GM18520 (cell line): Measurements from ENCODE around the gene C1orf35.

Source experiments
- ATAC-seq: cut with Tn5 transposase; IDR thresholded peaks from one replicate; pipeline ENCODE4 v1.9.1; 2021; ENCODE audit not compliant: unreplicated experiment

Gene C1orf35

DNA sequence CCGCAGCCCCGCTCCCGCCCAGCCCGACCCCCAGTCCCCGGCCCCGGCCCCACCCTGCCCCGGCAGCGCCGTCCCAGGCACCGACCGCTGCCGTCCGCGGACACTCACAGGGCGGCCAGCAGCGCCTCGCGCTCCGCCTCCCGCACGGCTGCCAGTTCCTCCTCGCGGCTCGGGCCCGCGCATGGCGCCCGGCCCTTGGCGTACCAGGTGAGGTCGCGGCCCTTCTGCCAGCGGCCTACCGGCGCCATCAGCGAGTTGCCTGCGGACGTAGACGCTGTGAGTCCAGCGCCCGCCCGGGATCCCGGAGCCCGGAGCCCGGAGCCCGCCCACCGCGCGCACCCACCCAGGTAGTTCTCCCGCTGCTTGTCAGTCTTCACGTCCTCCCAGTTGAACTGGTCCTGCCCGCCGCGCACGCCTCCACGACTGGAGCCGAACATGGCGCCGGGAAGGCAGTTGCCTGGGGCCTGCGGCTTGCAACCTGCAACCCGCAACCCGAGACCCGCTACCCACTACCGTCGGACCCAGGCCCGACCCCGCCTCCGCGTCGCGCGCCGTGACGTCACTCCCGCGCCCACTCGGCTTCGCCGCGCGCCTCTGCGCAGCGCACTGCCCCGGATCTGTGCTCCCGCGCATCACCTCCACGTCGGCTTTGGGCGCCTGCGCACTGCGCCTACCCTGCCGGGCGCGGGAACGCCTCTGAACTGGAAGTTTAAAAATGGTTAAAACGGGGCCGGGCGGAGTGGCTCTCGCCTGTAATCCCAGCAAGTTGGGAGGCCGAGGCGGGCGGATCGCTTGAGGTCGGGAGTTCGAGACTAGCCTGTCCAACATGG lies at the start of gene C1orf35:
Gene C1orf35, minus strand, starts transcription at position 535 of the 830 bp plus-strand sequence. Its CDS starts 98 bp downstream, at position 437.
- peak; percentile 64 for ATAC-seq

DNA sequence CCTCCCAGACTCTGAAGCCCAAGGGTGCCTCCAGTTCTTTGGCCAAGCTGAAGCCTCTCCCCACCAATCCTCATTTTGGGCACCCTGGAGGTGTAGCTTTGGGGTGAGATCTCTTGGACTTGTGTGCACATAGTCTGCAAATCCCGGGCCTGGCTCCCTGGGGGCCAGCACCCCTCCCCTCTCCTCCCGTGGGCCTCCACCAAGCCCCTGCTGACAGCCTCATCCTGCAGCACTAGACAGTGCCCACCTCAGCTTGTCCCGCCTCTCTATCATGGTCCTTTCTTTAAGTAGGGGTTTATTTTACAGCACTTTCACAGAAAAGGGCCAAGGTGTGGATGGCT lies 49.8 kb upstream of the C1orf35 start:
- ATAC-seq: no peak

DNA sequence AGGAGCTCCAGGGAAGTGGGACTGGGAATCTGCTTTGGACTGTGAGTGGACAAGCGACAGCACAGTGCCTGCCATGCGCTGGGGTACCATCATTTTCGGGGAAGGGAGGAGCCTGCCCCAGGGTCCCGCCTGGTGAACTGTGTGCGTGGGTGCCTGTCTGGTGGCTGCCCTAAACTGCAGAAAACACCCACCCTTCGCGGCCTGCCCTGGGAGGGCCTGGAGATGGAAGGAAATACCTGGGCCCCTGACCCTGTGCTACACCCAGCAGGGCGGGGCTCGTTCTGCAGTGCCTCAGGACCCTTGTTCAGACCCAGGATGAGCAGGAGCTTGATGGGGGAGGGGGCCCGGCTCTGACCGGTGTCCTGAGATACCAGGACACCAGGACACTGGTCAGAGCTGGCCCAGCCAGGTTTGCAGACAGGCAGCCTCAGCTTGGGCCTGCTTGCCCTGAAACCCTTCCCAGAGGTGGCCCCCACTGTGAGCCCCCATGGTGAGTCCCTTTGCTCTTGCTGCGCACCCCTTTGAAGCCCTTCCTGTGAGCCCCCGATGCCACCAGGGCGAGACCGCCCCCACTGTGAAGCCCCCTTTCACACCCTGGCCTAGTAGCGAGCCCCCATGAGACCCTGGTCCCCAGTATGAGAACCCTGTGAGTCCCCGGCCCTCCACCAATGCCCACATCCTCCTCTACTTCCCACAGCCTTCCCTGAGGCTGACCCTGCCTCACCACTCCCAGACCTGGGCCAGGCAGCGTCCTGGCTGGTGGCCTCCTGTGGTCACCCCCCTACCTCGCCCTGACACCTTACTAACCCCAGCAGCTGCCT lies 49.2 kb upstream of the C1orf35 start:
- no peak for ATAC-seq

DNA sequence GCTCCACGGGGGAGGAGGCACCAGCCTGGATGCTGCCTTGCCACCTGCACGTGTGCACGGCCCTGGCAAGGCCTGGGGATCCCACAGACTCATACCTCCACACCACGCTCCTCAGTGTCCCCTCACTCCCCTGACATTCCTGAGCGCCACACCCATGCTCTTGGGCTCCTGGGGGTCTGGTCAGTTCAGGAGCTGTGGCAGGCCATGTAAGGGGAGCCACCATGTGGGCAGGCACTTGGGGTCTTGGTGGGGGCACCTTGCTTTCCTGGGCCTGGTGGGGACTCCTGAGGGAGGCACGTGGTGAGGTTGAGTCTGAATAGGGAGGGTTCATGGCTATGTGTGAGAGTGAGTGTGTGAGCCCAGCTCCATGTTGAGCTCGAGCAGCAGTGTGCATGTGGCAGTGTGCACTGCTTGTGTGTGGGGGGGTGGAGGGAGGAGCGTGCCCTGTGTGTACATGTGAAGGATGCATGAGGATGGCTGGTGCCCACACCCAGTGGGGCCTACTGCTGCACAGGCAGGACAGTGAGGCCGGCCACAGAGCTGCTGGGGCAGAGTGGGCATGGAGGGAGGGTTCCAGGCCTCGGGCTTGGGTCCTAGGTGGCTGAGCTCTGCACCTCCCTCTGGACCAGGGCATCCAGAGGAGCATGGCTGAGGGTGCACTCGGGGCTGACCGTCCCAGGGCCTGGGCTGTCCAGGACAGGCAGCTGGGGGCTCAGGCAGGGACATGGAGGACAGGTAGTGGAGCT lies 48.2 kb upstream of the C1orf35 start:
- ATAC-seq: no peak

DNA sequence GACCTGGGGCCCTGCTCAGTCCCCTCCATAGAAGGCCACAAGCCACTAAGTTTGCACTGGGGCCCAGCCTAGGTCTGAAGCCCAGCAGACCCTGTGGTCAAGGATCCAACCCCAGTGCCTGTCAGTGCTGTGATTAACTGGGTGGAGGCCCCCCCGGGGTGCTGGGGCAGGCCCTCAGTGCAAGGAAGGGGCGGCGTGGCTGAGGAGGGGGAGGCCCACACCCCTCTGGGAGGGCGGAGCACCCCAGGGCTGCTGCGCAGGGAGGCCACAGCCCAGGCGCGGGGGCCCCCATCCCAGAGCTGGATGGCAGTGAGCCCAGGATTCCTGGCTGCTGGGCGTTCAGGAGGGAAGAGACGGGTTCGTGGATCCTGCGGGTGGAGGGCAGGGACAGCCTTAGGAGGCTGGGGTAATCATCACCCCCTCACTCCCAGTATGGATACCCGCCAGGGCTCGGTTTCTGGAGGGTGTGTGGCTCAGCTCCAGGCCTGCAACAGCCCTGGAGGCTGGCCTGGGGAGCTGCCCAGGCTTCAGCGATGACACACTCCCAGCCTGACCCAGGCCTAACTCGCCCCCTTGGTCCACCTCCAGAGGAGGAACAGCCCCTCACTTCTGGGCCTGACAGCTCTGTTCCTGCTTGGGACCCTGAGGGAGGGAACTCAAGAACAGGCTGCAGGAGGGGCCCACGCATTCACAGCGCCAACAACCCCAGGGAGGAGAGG lies 47.5 kb upstream of the C1orf35 start:
- ATAC-seq: no peak

DNA sequence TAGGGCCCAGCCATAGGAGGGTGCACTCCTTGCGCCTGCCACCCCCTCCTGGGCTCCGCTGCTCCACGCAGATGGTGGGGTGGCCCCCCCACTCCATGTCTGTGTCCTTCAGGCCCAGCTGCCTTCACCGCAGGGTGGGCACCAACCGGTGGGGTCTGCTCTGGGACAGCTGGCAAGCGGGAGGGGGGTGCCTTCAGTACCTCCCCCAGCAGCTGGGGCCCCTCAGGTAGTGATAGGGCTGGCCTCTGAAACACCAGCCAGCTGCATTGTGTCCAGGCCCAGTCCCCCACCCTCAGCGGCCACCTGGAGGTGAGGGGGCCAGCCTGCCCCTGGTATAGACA lies 47.0 kb upstream of the C1orf35 start:
- no peak for ATAC-seq

DNA sequence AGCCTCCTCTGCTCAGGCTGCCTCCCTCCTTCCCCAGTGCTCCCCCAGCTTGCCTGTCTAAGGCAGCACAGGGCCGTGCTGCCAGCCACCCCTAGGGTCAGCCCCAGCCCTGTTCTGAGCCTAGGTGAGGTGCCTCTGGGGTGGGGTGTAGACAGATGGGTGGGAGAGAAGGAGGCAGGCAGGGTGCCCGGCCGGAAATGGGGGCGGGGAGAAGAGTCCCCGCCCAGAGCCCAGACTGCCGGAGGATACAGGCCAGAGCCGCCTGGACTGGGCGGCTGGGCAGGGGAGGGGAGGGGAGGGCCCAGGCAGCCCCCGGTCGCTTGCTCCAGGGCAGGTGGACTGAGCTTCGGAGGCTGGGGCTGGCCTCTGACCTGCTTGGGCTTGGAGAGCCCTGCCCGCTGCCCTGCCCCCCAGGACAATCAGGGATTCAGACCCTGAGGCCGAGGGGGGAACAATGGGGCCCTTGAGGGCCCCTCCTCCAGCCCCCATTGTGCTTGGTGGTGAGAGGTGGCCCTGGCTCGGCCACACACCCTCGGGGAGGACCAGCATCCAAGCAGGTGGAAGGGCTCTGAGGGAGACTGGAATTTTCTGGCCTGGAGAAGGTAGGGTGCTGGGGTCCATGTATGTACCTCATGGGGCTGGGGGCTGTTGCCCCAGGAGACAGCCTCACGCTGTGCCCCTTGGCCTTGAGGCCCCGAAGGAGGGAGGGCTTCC lies 46.4 kb upstream of the C1orf35 start, which contains the start of gene GJC2:
Gene GJC2, plus strand, starts transcription at position 525 of the 714 bp plus-strand sequence. CDS start 7,829 bp downstream, outside the sequence.
- no peak for ATAC-seq

DNA sequence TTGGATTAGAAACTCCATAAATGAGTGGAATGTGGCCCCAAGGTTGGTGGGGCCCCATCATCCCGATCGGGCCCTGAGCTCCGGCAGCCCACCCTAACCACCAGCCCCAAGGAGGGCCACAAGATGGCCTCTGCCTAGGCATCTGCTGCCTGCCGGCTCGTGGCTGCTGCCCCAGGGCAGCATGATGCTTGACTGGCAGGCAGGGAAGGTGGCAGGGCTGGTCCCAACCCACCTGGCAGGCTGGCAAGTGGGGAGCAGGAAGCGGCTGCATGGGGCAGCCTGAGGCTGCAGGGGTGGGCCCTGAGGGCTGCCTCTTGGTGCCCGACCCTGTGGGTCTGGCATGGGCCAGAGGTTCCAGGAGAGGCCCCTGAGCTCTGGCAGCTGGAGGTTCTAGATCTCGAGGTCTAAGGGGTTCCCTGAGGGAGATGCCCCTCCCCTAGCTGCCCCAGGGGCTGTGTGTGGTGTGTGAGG lies 45.8 kb upstream of the C1orf35 start:
- no peak for ATAC-seq

DNA sequence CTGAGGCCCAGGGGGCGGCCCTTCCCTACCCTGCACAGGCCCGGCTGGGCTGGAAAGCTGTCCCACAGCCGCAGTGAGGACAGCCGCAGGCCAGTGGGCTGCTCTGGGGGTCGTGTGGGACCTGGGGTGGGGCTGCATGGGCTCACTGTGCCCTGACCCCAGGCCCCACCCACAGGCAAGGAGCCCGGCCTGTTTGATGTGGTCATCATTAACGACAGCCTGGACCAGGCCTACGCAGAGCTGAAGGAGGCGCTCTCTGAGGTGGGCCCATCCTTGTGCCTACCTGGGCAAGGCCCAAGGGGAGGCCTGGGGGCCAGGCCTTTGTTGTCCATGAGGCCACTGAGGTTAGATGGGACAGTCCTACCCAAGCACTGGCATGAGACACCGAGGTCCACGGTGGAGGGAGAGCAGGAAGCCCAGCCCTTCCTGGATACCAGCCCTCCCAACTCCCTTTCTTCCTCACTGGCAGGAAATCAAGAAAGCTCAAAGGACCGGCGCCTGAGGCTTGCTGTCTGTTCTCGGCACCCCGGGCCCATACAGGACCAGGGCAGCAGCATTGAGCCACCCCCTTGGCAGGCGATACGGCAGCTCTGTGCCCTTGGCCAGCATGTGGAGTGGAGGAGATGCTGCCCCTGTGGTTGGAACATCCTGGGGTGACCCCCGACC lies 45.2 kb upstream of the C1orf35 start:
- no peak for ATAC-seq

DNA sequence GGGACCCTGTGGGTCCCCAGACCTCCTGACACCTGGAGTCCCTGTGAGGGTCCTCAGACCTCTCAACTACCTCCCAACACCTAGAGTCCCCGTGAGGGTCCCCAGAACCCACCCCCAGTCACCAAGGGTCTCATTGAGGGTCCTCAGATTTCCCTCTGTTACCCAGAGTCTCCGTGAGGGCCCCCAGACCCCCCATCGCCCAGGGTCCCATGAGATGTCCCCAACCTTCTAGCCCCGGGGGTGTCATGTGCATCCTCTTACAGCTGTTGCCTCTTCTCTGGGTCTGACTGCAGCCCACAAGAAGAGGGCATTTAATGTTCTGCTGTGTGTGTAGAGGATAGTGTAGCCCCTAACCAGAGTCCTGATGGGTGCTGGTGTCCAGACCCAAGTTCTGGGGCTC lies 44.6 kb upstream of the C1orf35 start:
- no peak for ATAC-seq

DNA sequence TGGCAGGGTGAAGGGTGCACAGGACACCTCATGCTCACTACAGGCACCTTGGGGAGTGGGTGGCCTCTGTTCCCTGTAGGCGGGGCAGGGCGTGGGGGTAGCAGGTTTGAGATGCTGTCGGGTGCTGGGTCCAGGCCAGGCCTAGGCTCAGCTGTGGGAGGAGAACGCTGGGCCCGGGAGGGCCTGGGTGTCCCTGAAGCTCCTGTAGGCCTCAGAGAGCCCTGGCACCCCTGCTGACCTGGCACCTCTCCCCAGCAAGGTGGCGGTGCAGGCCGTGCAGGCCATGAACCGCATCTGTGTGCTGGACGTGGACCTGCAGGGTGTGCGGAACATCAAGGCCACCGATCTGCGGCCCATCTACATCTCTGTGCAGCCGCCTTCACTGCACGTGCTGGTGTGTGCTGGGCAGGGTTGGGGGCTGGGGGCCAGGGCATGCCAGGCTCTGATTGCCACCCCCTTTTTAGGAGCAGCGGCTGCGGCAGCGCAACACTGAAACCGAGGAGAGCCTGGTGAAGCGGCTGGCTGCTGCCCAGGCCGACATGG lies 44.1 kb upstream of the C1orf35 start:
- ATAC-seq: no peak

DNA sequence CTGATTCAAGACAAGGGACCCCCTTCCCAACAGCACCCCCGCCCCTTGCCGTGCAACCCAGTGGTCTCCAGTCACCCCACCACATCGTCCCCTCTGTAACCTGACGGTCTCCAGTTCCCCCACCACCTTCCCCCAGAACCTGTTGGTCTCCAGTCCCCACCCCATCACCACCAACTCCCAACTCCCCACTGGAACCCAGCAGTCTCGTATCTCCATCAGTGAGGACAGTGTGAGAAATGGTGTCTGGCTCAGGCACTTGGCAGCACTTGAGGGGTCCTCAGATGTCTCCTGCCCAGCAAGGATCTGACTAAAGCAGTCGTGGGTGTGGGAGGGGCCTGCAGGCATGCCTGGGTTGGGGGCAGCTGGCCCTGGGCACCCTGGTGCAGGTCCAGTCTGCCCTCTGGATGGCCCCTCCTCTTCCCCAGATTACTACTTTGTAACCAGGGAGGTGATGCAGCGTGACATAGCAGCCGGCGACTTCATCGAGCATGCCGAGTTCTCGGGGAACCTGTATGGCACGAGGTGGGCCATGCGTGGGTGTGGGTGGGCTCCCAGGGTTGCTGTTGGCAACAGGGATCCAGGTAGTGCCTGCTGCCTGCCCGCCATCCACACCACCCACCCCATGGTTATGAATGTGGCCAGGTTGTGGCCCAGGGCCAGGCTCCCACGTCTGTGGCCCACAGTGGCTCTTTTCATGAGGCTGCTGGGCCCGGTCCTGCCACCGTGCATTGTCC lies 43.5 kb upstream of the C1orf35 start:
- ATAC-seq: no peak

DNA sequence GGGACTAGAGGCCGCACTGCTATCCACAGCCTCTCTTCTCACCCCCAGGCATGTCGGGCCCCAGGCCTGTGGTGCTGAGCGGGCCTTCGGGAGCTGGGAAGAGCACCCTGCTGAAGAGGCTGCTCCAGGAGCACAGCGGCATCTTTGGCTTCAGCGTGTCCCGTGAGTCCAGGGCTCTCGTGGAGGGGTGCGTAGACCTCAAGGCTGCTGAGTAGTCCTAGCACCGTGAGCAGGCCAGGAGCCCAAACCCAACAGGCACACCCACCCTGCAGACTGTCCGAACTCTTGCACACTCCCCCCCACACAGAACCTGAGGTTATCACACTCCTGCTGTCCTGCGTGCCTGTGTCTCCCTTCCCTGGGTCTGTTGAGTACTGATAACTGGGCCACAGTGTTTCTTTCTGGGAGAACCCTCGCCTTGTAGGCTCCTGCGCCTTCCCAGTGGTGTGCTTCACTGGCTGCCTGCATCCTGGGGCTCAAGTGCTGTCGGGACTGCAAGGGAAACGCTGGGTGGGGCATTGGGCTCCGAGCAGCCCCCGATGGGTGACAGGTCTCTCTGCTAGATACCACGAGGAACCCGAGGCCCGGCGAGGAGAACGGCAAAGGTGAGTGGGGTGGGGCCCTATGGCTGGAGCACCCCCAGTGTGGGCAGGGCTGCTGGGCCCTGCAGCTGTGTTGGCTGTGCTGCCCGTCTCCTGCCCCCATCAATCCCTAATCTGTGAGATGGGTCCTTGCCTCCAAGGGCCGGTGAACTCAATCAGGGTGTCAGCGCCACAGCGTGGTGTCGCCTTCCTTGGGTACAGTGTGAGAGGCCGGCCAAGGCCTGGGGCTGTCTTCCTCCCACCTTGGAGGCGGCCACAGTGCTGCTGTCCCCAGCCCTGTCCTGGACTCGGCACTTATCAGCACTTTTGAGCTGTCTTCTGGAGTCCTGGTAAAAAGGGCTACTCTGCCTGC lies 42.6 kb upstream of the C1orf35 start:
- ATAC-seq: no peak

DNA sequence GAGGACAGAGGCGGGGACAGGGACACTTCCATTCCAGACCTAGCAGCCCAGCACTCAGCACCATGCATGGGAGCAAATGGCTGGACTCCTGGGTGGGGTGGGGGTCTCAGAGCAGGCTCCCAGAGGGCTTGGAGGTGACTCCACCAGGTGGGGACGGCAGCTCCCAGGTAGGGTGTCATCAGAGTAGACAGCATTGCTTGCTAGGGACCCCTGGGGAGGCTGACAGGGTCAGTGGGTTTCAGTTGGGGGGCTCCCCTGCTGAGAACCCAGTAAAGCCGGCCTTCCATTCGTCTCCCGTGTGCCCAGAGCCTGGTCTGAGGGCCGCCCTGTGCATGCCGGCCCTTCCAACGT lies 41.8 kb upstream of the C1orf35 start:
- no peak for ATAC-seq

DNA sequence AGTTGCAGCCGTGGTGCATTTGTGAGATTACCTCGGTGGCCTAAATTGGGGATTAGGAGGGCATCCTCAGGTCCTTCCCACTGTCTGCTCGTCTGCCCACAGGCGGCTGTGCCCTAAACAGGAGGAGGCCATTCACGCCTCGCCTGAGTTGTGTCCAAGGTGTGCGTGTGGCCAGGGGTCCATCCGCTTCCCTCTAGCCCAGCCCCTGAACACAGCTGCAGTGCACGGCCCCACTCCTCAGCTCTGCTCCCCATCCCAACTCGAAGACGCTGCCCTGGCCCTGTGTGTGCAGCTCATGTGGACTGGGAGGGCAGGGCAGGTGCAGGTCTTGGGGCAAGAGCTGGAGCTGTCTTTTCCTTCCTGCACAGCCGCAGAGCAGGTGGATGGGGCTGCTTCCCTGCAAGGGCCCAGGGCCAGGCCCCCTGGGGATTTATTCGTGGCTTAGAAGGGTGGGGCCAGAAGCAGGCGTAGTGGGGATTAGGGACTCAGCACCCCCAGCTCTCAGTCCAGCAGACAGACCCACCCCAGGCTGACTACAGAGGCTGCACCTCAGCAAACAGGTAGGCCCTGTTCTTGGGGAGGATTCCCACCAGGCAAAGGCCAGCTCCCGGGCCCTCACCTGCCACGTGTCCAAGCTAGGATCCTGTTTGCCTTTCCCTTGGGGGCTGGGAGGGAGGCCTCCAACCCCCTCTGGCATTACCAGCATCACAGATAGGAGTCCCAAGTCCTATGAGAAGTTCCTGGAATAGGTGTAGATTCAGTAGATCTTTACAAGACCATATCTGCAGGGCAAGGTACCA lies 41.3 kb upstream of the C1orf35 start:
- ATAC-seq: no peak

DNA sequence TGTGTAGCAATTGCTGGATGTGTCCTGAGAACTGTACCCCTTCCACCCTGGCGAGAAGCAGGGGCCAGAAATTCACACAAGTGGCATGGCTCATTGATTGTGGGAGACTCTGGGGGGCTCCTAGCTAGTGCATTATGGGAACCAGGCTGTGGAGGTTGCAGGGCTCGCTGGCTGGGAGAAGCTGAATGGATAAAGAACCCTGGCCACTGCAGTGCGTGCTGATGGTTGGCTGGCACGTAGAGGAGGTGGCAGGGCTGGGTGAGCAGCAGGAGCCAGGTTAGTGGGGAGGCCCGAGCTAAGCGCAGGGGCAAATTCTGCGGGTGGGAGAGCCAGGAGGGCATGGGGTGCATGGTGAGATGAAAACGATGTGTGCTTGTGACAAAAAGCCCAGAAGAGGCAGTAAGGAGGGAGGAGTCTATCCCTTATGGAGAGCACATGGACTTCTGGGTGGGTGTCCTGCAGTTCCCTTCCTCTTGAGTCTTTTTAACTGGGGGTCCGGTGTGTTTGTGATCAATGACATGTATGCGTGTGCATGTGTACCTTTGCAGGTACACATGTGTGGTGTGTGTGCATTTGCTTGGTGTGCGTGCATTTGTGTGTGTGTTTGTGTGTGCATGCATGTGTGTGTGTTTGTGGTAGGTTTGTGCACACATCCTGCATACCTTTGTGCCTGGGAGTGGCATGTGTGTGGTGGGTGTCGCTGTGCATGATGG lies 40.5 kb upstream of the C1orf35 start:
- no peak for ATAC-seq
